NCI-H1930 (cell line): ENCODE results near the gene RAB3D.
A peak's percentile ranks its signal among the peaks of the same experiment; 100 is the strongest.
"Not testable (repeated sequence)": the region's sequence is repeated elsewhere in the genome, so short reads cannot be mapped to it uniquely, and the experiment has no call there.

Experiments
- DNase-seq, 2 experiments: peaks; one replicate each; lab custom pipeline; 2025; lab: John Stamatoyannopoulos, UW

Gene RAB3D

GRCh38 chr19:11339254-11340098 lies at the start of gene RAB3D:
Gene RAB3D, minus strand, starts transcription at chr19:11339657. Its CDS starts 2,258 bp downstream, at chr19:11337399.
- peak; percentile 54 to 77 for DNase-seq

- DNase-seq = no peak
Measured at GRCh38 chr19:11387162-11388034, 47.9 kb upstream of the RAB3D start.

GRCh38 chr19:11384778-11385129 lies 45.3 kb upstream of the RAB3D start:
- DNase-seq = no peak

- DNase-seq = no peak
Measured at GRCh38 chr19:11383706-11384048, 44.2 kb upstream of the RAB3D start.

- peak; percentile 26 to 33 for DNase-seq
Measured at GRCh38 chr19:11382898-11383705, 43.6 kb upstream of the RAB3D start.

GRCh38 chr19:11380653-11381537 lies 41.4 kb upstream of the RAB3D start:
- DNase-seq = peak; percentile 77 to 81

- no peak for DNase-seq
Measured at GRCh38 chr19:11379857-11380350, 40.4 kb upstream of the RAB3D start.

- DNase-seq = not testable (repeated sequence)
Measured at GRCh38 chr19:11379269-11379845, 39.9 kb upstream of the RAB3D start.

GRCh38 chr19:11378319-11379189 lies 39.1 kb upstream of the RAB3D start:
- peak in 1 of 2 experiments; percentile 48 for DNase-seq

- no peak for DNase-seq
Measured at GRCh38 chr19:11377756-11378155, 38.3 kb upstream of the RAB3D start.

GRCh38 chr19:11377237-11377636 lies 37.8 kb upstream of the RAB3D start:
- DNase-seq = no peak

GRCh38 chr19:11375143-11375948 lies 35.9 kb upstream of the RAB3D start:
- DNase-seq = no peak

GRCh38 chr19:11374433-11375142 lies 35.1 kb upstream of the RAB3D start, which contains the start of gene SWSAP1:
Gene SWSAP1, plus strand, starts transcription at chr19:11374666. Its CDS starts 15 bp downstream, at chr19:11374681.
- peak; percentile 94 to 95 for DNase-seq

GRCh38 chr19:11373885-11374432 lies 34.5 kb upstream of the RAB3D start:
- DNase-seq = no peak

GRCh38 chr19:11373166-11373884 lies 33.9 kb upstream of the RAB3D start:
- peak; percentile 69 to 76 for DNase-seq

GRCh38 chr19:11370744-11371143 lies 31.3 kb upstream of the RAB3D start:
- DNase-seq = no peak

- DNase-seq = no peak
Measured at GRCh38 chr19:11367528-11367927, 28.1 kb upstream of the RAB3D start.
